SK-N-SH (cell line): ENCODE results near the gene MKX. TPM values are rescaled to one million over a fixed set of nuclear protein-coding genes. Genes with fewer than 3 reads are reported as not detected.

Source experiments
- CTCF ChIA-PET: fragments of 300-600, 350-600 bp; formaldehyde crosslinking; extraction: SDS; loops from one replicate; lab custom pipeline; 2021; lab: Yijun Ruan, JAX
- POLR2A ChIA-PET: fragments of 350-600 bp; sonication (Branson Sonifier 250); formaldehyde crosslinking; extraction: SDS; loops from one replicate; lab custom pipeline; 2020; ENCODE audit warnings: antibody characterized with exemption, inconsistent platforms; lab: Yijun Ruan, JAX
- DNase-seq: peaks from one replicate; pipeline ENCODE4 v3.0.0; 2012
- H2AFZ ChIP-seq: fragments of 200-600 bp; sonication (generic); 2 replicates; pipeline ENCODE4 v1.8.1; 2016; ENCODE audit warnings: antibody characterized with exemption, mild to moderate bottlenecking, low read depth
- H3F3A ChIP-seq: fragments of 200-600 bp; sonication (generic); replicated peaks from 2 replicates; pipeline ENCODE3; 2016; ENCODE audit warnings: antibody characterized with exemption, mild to moderate bottlenecking; ENCODE audit not compliant: insufficient read depth
- H3K27ac ChIP-seq, 2 experiments: fragments of 200-500 bp in 1 of 2; fragments of 200-600 bp in 1 of 2; sonication (Bioruptor generic) in 1 of 2; sonication (generic), shearing (Covaris generic) in 1 of 2; 2 replicates each; pipeline versions ENCODE4 v1.5.1 to v1.6.1; 2014 to 2016; ENCODE audit warnings: low read depth in 2 of 2, inconsistent platforms in 1 of 2, low read length in 1 of 2, mild to moderate bottlenecking in 1 of 2, mixed read lengths in 1 of 2
- H3K27me3 ChIP-seq: fragments of 200-600 bp; sonication (generic), shearing (Covaris generic); 2 replicates; pipeline ENCODE4 v1.6.1; 2016; ENCODE audit warnings: mixed run types; ENCODE audit not compliant: insufficient read depth
- H3K36me3 ChIP-seq, 2 experiments: fragments of 200-500 bp in 1 of 2; fragments of 200-600 bp in 1 of 2; sonication (Bioruptor generic) in 1 of 2; sonication (generic) in 1 of 2; replicated peaks in 1 of 2; 2 replicates each; pipeline versions ENCODE3 to v1.5.1; 2014 to 2016; ENCODE audit warnings: low read length in 1 of 2, mild to moderate bottlenecking in 1 of 2; ENCODE audit not compliant: insufficient read depth in 2 of 2, control insufficient read depth in 1 of 2
- H3K4me1 ChIP-seq, 2 experiments: fragments of 200-500 bp in 1 of 2; fragments of 200-600 bp in 1 of 2; sonication (Bioruptor generic) in 1 of 2; sonication (generic), shearing (Covaris generic) in 1 of 2; 2 replicates each; pipeline versions ENCODE4 v1.5.1 to v1.6.1; 2014 to 2016; ENCODE audit warnings: low read depth in 1 of 2, low read length in 1 of 2, mixed run types in 1 of 2; ENCODE audit not compliant: insufficient read depth in 2 of 2, control insufficient read depth in 1 of 2
- H3K4me2 ChIP-seq: fragments of 200-600 bp; sonication (generic), shearing (Covaris generic); 2 replicates; pipeline ENCODE4 v1.6.1; 2017; ENCODE audit warnings: mixed run types
- H3K4me3 ChIP-seq, 2 experiments: fragments of 200-500 bp in 1 of 2; fragments of 200-600 bp in 1 of 2; sonication (Bioruptor generic) in 1 of 2; sonication (generic), shearing (Covaris generic) in 1 of 2; 2 replicates each; pipeline versions ENCODE4 v1.5.1 to v1.8.1; 2014 to 2016; ENCODE audit warnings: low read depth in 2 of 2, inconsistent platforms in 1 of 2, low read length in 1 of 2, mild to moderate bottlenecking in 1 of 2, mixed read lengths in 1 of 2, moderate library complexity in 1 of 2
- H3K79me2 ChIP-seq: fragments of 200-600 bp; sonication (generic); 2 replicates; pipeline ENCODE4 v1.8.1; 2017; ENCODE audit warnings: mild to moderate bottlenecking; ENCODE audit not compliant: insufficient read depth
- H3K9ac ChIP-seq: fragments of 200-600 bp; sonication (generic); 2 replicates; pipeline ENCODE4 v1.6.1; 2017; ENCODE audit warnings: mixed run types
- H3K9me2 ChIP-seq: fragments of 200-600 bp; sonication (generic); 2 replicates; pipeline ENCODE4 v1.6.1; 2017; ENCODE audit warnings: mixed run types
- H3K9me3 ChIP-seq: fragments of 200-600 bp; sonication (generic); 2 replicates; pipeline ENCODE4 v1.6.1; 2017; ENCODE audit warnings: mixed run types, mild to moderate bottlenecking, moderate library complexity
- H4K20me1 ChIP-seq: fragments of 200-600 bp; sonication (generic); 2 replicates; pipeline ENCODE4 v1.6.1; 2017; ENCODE audit warnings: mild to moderate bottlenecking, mixed run types; ENCODE audit not compliant: insufficient read depth
- FOSL2 ChIP-seq: IDR thresholded peaks from 2 replicates; pipeline ENCODE4 v1.4.0; 2012; ENCODE audit warnings: low read depth, mild to moderate bottlenecking, moderate library complexity, borderline replicate concordance
- FOXJ3 ChIP-seq: sonication (generic); formaldehyde crosslinking; IDR thresholded peaks from 2 replicates; pipeline ENCODE4 v1.5.1; 2020; ENCODE audit warnings: mild to moderate bottlenecking, missing genetic modification reagents
- FOXM1 ChIP-seq: IDR thresholded peaks from 2 replicates; pipeline ENCODE4 v1.4.0; 2012; ENCODE audit warnings: low read depth, mild to moderate bottlenecking
- GABPA ChIP-seq: IDR thresholded peaks from 2 replicates; pipeline ENCODE4 v1.4.0; 2012; ENCODE audit warnings: low read depth, mild to moderate bottlenecking
- GATA2 ChIP-seq: sonication (generic); formaldehyde crosslinking; IDR thresholded peaks from 2 replicates; pipeline ENCODE4 v1.5.0; 2020; ENCODE audit warnings: mild to moderate bottlenecking, missing genetic modification reagents
- MAX ChIP-seq: IDR thresholded peaks from 2 replicates; pipeline ENCODE4 v1.4.0; 2012; ENCODE audit warnings: low read depth
- NFIC ChIP-seq: IDR thresholded peaks from 2 replicates; pipeline ENCODE4 v1.4.0; 2012; ENCODE audit warnings: borderline replicate concordance
- RAD21 ChIP-seq: IDR thresholded peaks from 2 replicates; pipeline ENCODE4 v1.6.1; 2012; ENCODE audit warnings: mild to moderate bottlenecking, low read length
- RFX5 ChIP-seq: IDR thresholded peaks from 2 replicates; pipeline ENCODE4 v1.6.1; 2012; ENCODE audit warnings: mild to moderate bottlenecking, improper control_type of control experiment, low read length
- SIN3A ChIP-seq: IDR thresholded peaks from 2 replicates; pipeline ENCODE4 v1.6.1; 2012; ENCODE audit warnings: low read depth, mild to moderate bottlenecking, low read length, moderate library complexity, borderline replicate concordance
- SMC3 ChIP-seq: IDR thresholded peaks from 2 replicates; pipeline ENCODE4 v1.6.1; 2012; ENCODE audit warnings: low read depth, low read length, improper control_type of control experiment
- TCF12 ChIP-seq: IDR thresholded peaks from 2 replicates; pipeline ENCODE4 v1.4.0; 2012
- USF1 ChIP-seq: IDR thresholded peaks from 2 replicates; pipeline ENCODE4 v1.4.0; 2012; ENCODE audit warnings: low read depth, borderline replicate concordance
- YY1 ChIP-seq: IDR thresholded peaks from 2 replicates; pipeline ENCODE4 v1.4.0; 2012; ENCODE audit warnings: low read depth, mild to moderate bottlenecking
- whole genome bisulfite sequencing: methylation state at CpG from one replicate; pipeline ENCODE4 v1.1.6; 2017; ENCODE audit warnings: low lambda C conversion rate; 5-methylcytosine and 5-hydroxymethylcytosine counted together
- polyA plus RNA-seq, 3 experiments: library from polyadenylated mRNA; depleted of rRNA; stranded (reverse); fragments of >200 nt; gene quantifications; 2 replicates each; pipeline ENCODE4 v1.2.3, GENCODE V29; 2012
- TF ChIP-seq, protein P1 (sequence below): fragments of 150-350 bp; IDR thresholded peaks from 2 replicates; pipeline ENCODE4 v1.6.1; 2017; ENCODE audit warnings: antibody characterized with exemption, low read length, low read depth, borderline replicate concordance
- TF ChIP-seq, protein P2 (sequence below): fragments of 200-600 bp; sonication (generic); IDR thresholded peaks from 2 replicates; pipeline ENCODE4 v1.6.1; 2017; ENCODE audit warnings: antibody characterized with exemption, mild to moderate bottlenecking, moderate library complexity
- TF ChIP-seq, protein P3 (sequence below): IDR thresholded peaks from 2 replicates; pipeline ENCODE4 v1.6.1; 2012; ENCODE audit warnings: mild to moderate bottlenecking, low read depth, low read length, moderate library complexity

MKX gene
- polyA plus RNA-seq, 1 of the 3 experiments (the other 2 are of a cell fraction) = not detected

GRCh38 chr10:27779462-27780015, 33.9 kb upstream of the MKX start (continued):
- TF ChIP-seq YY1 = no peak
- TF ChIP-seq, protein P1, sequence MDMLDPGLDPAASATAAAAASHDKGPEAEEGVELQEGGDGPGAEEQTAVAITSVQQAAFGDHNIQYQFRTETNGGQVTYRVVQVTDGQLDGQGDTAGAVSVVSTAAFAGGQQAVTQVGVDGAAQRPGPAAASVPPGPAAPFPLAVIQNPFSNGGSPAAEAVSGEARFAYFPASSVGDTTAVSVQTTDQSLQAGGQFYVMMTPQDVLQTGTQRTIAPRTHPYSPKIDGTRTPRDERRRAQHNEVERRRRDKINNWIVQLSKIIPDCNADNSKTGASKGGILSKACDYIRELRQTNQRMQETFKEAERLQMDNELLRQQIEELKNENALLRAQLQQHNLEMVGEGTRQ = no peak

DNA sequence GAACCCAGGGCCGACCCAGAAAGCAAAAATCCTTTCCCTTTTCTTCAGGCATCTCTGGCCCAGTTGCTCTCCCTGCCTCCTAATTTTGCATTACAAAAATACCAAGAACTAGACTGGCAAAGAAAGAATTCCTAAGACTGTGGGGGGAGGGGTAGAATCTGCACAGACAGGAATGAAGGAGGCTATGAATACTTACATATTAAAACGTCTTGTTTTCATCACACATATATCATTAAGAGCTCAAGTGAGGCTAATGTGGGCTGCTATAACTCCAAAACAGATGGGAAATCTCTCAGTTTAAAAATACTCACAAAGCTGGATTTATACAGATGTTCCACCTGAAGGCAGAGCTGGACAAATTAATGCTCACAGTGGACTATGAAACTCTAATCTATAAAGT, 29.2 kb upstream of the MKX start:
- POLR2A ChIA-PET = no interaction called here
- H3K36me3 ChIP-seq = no peaks in the 10 kb centered on the region
- H3K27me3 ChIP-seq = no peaks in the 10 kb centered on the region; the same call in 1 of the 2 replicates
- CTCF ChIA-PET = no interaction called here
- no peak for DNase-seq
- no peaks in the 10 kb centered on the region for H3K4me1 ChIP-seq
- H3K27ac ChIP-seq = no peak overlapping the region
- WGBS = 0% methylated on average over 2 of the region's 2 CpGs
- H3K9me3 ChIP-seq = no peaks in the 10 kb centered on the region
- no peak overlapping the region for H3K9ac ChIP-seq
- no peak overlapping the region for H3K4me3 ChIP-seq
- H4K20me1 ChIP-seq = no peaks in the 10 kb centered on the region
- H3K79me2 ChIP-seq = no peaks in the 10 kb centered on the region
- no peaks in the 10 kb centered on the region for H3F3A ChIP-seq
- no peak for TF ChIP-seq FOXJ3
- no peak for TF ChIP-seq SMC3
- TF ChIP-seq GABPA = no peak
- TF ChIP-seq MAX = no peak
- no peak for TF ChIP-seq USF1
- TF ChIP-seq RFX5 = no peak
- TF ChIP-seq, protein P2, sequence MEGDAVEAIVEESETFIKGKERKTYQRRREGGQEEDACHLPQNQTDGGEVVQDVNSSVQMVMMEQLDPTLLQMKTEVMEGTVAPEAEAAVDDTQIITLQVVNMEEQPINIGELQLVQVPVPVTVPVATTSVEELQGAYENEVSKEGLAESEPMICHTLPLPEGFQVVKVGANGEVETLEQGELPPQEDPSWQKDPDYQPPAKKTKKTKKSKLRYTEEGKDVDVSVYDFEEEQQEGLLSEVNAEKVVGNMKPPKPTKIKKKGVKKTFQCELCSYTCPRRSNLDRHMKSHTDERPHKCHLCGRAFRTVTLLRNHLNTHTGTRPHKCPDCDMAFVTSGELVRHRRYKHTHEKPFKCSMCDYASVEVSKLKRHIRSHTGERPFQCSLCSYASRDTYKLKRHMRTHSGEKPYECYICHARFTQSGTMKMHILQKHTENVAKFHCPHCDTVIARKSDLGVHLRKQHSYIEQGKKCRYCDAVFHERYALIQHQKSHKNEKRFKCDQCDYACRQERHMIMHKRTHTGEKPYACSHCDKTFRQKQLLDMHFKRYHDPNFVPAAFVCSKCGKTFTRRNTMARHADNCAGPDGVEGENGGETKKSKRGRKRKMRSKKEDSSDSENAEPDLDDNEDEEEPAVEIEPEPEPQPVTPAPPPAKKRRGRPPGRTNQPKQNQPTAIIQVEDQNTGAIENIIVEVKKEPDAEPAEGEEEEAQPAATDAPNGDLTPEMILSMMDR = no peak
- TF ChIP-seq, protein P1 = no peak
- no peak for TF ChIP-seq SIN3A
- TF ChIP-seq FOXM1 = no peak
- TF ChIP-seq FOSL2 = no peak
- TF ChIP-seq RAD21 = no peak
- TF ChIP-seq, protein P3, sequence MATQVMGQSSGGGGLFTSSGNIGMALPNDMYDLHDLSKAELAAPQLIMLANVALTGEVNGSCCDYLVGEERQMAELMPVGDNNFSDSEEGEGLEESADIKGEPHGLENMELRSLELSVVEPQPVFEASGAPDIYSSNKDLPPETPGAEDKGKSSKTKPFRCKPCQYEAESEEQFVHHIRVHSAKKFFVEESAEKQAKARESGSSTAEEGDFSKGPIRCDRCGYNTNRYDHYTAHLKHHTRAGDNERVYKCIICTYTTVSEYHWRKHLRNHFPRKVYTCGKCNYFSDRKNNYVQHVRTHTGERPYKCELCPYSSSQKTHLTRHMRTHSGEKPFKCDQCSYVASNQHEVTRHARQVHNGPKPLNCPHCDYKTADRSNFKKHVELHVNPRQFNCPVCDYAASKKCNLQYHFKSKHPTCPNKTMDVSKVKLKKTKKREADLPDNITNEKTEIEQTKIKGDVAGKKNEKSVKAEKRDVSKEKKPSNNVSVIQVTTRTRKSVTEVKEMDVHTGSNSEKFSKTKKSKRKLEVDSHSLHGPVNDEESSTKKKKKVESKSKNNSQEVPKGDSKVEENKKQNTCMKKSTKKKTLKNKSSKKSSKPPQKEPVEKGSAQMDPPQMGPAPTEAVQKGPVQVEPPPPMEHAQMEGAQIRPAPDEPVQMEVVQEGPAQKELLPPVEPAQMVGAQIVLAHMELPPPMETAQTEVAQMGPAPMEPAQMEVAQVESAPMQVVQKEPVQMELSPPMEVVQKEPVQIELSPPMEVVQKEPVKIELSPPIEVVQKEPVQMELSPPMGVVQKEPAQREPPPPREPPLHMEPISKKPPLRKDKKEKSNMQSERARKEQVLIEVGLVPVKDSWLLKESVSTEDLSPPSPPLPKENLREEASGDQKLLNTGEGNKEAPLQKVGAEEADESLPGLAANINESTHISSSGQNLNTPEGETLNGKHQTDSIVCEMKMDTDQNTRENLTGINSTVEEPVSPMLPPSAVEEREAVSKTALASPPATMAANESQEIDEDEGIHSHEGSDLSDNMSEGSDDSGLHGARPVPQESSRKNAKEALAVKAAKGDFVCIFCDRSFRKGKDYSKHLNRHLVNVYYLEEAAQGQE = no peak
- TF ChIP-seq NFIC = no peak
- TF ChIP-seq GATA2 = no peak
- TF ChIP-seq TCF12 = no peak
- no peak for TF ChIP-seq YY1
- no peak overlapping the region for H2AFZ ChIP-seq
- no peaks in the 10 kb centered on the region for H3K9me2 ChIP-seq
- H3K4me2 ChIP-seq = no peak overlapping the region
